ENCODE data around the gene LCE1C. TPM values are rescaled to one million over a fixed set of nuclear protein-coding genes. Genes with fewer than 3 reads are reported as not detected.

Gene LCE1C
- total RNA-seq, 1 experiment from 2014 or later: not detected

GRCh38 chr1:152760551-152761190, 45.8 kb downstream of the LCE1C start:
- no peak for DNase-seq (ENCODE audit: low read depth)

- no peak for DNase-seq (ENCODE audit: low read depth)
Measured at GRCh38 chr1:152759453-152760173, 46.8 kb downstream of the LCE1C start.

- no peak for DNase-seq (ENCODE audit: low read depth)
Measured at GRCh38 chr1:152758636-152759035, 47.8 kb downstream of the LCE1C start.

- DNase-seq (ENCODE audit: low read depth): no peak
Measured at GRCh38 chr1:152757747-152758146, 48.7 kb downstream of the LCE1C start, which contains the start of gene KPRP. KPRP (plus strand) TSS chr1:152758025; CDS start chr1:152759589, 1,564 bp downstream.

- DNase-seq (ENCODE audit: low read depth): no peak
Measured at GRCh38 chr1:152756872-152757271, 49.6 kb downstream of the LCE1C start.

Other genes starting within 250 kb of the LCE1C start
- not detected in 2 replicates for gene LCE3E, start 239.9 kb downstream of the LCE1C start, total RNA-seq (2014; rRNA removed; shearing (Covaris generic))
- gene LCE3D, start 226.1 kb downstream of the LCE1C start, total RNA-seq (2014; rRNA removed; shearing (Covaris generic)): not detected in 2 replicates
- not detected in 2 replicates for gene LCE3C, start 206.4 kb downstream of the LCE1C start, total RNA-seq (2014; rRNA removed; shearing (Covaris generic))
- gene LCE3B, start 192.8 kb downstream of the LCE1C start, total RNA-seq (2014; rRNA removed; shearing (Covaris generic)): not detected in 2 replicates
- not detected in 2 replicates for gene LCE3A, start 183.5 kb downstream of the LCE1C start, total RNA-seq (2014; rRNA removed; shearing (Covaris generic))
- not detected in 2 replicates for gene LCE2D, start 143.3 kb downstream of the LCE1C start, total RNA-seq (2014; rRNA removed; shearing (Covaris generic))
- gene LCE2C, start 131.4 kb downstream of the LCE1C start, total RNA-seq (2014; rRNA removed; shearing (Covaris generic)): not detected in 2 replicates
- not detected in 2 replicates for gene LCE2B, start 120.5 kb downstream of the LCE1C start, total RNA-seq (2014; rRNA removed; shearing (Covaris generic))
- not detected in 2 replicates for gene LCE2A, start 108.3 kb downstream of the LCE1C start, total RNA-seq (2014; rRNA removed; shearing (Covaris generic))
- gene LCE4A, start 98.5 kb downstream of the LCE1C start, total RNA-seq (2014; rRNA removed; shearing (Covaris generic)): not detected in 2 replicates
- gene KPRP, start 48.6 kb downstream of the LCE1C start, total RNA-seq (2014; rRNA removed; shearing (Covaris generic)): not detected in 2 replicates
- gene LCE1F, start 31.5 kb downstream of the LCE1C start, total RNA-seq (2014; rRNA removed; shearing (Covaris generic)): not detected in 2 replicates
- not detected in 2 replicates for gene LCE1E, start 20.4 kb downstream of the LCE1C start, total RNA-seq (2014; rRNA removed; shearing (Covaris generic))
- not detected in 2 replicates for gene LCE1D, start 9.9 kb downstream of the LCE1C start, total RNA-seq (2014; rRNA removed; shearing (Covaris generic))
- gene LCE1B, start 5.3 kb upstream of the LCE1C start, total RNA-seq (2014; rRNA removed; shearing (Covaris generic)): not detected in 2 replicates
- not detected in 2 replicates for gene LCE1A, start 20.8 kb upstream of the LCE1C start, total RNA-seq (2014; rRNA removed; shearing (Covaris generic))
- not detected in 2 replicates for gene LCE6A, start 36.2 kb upstream of the LCE1C start, total RNA-seq (2014; rRNA removed; shearing (Covaris generic))
- gene LCE7A, start 53.3 kb upstream of the LCE1C start, total RNA-seq (2014; rRNA removed; shearing (Covaris generic)): not detected in 2 replicates
- not detected in 2 replicates for gene SMCP, start 71.7 kb upstream of the LCE1C start, total RNA-seq (2014; rRNA removed; shearing (Covaris generic))
- not detected in 2 replicates for gene IVL, start 101.9 kb upstream of the LCE1C start, total RNA-seq (2014; rRNA removed; shearing (Covaris generic))
- gene SPRR5, start 140.6 kb upstream of the LCE1C start, total RNA-seq (2014; rRNA removed; shearing (Covaris generic)): not detected in 2 replicates
- not detected in 2 replicates for gene SPRR4, start 164.0 kb upstream of the LCE1C start, total RNA-seq (2014; rRNA removed; shearing (Covaris generic))
- gene SPRR1A, start 177.4 kb upstream of the LCE1C start, total RNA-seq (2014; rRNA removed; shearing (Covaris generic)): not detected in 2 replicates
- gene SPRR3, start 195.1 kb upstream of the LCE1C start, total RNA-seq (2014; rRNA removed; shearing (Covaris generic)): not detected in 2 replicates
- gene SPRR1B, start 224.6 kb upstream of the LCE1C start, total RNA-seq (2014; rRNA removed; shearing (Covaris generic)): not detected in 2 replicates
- gene SPRR2D, start 234.5 kb upstream of the LCE1C start, total RNA-seq (2014; rRNA removed; shearing (Covaris generic)): not detected in 2 replicates